ENCODE measurements around the gene MYCN. TPM values are rescaled to one million over a fixed set of nuclear protein-coding genes. Genes with fewer than 3 reads are reported as not detected.

MYCN gene
- total RNA-seq: 1.2 TPM in 1 of 2 replicates, not detected in the other

GRCh38 chr2:15939854-15940660, at the start of gene MYCN:
Gene MYCN (plus strand): TSS chr2:15940550. CDS start chr2:15942065, 1,515 bp downstream.

Data from myometrial cell (primary cell).